UCSD-AML1 (cell line): ENCODE measurements around the gene CTH.
"Not testable (repeated sequence)": the region's sequence is repeated elsewhere in the genome, so short reads cannot be mapped to it uniquely, and the experiment has no call there.

ENCODE experiments used
- DNase-seq: peaks from one replicate; lab custom pipeline; 2025; ENCODE audit not compliant: unreplicated experiment; lab: John Stamatoyannopoulos, UW

The CTH gene

DNA sequence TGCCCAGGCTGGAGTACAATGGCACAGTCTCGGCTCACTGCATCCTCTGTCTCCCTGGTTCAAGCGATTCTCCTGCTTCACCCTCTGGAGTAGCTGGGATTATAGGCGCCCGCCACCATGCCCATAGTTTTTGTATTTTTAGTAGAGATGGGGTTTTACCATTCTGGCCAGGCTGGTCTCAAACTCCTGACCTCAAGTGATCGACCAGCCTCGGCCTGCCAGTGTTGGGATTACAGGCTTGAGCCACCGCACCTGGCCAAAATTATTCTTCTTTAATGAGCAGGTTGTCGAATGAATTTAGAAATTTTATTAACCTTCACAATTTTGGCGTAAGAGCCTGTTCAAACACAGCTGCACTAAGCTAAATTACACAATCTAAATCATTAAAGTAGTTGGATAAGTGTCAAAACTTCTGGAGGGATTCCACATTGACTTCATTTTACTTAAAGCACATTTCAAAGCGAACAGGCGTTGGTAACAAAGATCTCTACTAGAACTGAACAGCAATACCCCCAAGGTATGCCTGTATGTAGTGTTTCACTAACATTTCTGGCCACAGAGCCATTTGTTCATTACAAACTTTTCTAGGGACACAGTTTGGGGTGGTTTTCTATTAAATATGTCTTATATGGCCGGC lies 5.2 kb upstream of the CTH start:
- DNase-seq: no peak

DNA sequence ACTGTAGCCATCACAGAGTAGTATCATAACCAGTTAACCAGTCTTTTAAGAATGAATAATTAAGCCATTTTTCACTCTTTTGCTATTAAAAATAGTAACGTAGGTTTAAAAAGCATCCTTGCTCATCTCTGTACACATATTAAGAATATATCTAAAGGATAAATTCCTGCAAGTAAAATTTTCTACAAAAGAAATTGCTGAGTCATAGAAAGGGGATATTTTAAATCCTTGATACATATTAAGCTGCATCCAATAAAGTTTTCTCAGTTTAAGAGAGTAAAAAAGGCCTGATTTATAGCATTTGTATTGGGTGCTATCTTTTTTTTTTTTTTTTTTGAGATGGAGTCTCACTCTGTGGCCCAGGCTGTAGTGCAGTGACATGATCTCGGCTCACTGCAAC lies 1.9 kb upstream of the CTH start:
- DNase-seq: no peak

DNA sequence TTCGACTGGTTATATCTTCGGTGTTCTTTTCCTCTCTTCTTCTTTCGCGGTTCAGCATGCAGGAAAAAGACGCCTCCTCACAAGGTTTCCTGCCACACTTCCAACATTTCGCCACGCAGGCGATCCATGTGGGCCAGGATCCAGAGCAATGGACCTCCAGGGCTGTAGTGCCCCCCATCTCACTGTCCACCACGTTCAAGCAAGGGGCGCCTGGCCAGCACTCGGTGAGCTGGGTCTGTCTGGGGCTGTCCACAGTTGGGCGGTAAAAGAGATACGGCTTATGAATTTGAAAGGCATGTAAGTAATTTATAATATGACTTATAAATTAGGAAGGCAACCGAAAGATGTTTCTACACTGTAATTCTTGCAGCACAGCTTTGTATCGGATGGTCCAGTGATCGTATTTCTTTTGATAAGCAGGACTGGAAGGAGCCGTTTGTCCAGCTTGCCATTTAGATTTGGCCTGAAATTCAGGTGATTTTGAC lies 334 bp downstream of the CTH start:
- no peak for DNase-seq

DNA sequence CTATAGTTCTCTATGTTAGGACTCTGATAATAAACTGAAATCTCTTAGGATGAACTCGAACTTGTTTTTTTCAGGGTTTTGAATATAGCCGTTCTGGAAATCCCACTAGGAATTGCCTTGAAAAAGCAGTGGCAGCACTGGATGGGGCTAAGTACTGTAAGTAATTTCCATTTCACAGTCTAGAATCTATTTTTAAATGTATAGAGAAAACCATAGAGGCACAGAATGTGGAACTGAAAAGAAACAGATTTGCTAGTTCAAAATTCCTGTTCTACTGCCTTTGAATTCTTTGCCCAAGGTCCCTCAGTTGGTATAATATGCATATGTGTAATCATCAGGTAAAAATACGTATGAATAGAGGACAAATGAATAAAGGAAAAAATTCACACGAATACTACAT lies 4.8 kb downstream of the CTH start:
- no peak for DNase-seq

DNA sequence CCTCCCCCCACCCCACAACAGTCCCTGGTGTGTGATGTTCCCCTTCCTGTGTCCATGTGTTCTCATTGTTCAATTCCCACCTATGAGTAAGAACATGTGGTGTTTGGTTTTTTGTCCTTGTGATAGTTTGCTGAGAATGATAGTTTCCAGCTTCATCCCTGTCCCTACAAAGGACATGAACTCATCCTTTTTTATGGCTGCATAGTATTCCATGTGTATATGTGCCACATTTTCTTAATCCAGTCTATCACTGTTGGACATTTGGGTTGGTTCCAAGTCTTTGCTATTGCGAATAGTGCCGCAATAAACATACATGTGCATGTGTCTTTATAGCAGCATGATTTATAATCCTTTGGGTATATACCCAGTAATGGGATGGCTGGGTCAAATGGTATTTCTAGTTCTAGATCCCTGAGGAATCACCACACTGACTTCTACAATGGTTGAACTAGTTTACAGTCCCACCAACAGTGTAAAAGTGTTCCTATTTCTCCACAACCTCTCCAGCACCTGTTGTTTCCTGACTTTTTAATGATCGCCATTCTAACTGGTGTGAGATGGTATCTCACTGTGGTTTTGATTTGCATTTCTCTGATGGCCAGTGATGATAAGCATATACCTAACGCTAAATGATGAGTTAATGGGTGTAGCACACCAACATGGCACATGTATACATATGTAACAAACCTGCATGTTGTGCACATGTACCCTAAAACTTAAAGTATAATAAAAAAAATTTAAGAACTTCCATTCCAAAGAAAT lies 8.1 kb downstream of the CTH start:
- DNase-seq: not testable (repeated sequence)

DNA sequence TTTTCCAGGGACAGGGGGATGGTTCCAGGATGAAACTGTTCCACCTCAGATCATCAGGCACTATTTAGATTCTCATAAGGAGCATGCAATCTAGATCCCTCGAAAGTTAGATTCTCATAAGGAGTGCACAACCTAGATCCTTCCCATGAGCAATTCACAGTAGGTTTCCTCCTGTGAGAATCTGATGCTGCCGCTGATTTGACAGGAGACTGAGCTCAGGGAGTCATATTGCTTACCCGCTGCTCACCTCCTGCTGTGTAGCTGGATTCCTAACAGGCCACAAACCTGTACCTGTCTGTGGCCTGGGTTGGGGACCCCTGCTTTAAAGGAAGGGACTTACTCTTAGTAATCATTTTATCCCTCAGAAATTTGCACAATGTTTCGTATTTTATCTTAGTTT lies 9.3 kb downstream of the CTH start:
- DNase-seq: no peak

DNA sequence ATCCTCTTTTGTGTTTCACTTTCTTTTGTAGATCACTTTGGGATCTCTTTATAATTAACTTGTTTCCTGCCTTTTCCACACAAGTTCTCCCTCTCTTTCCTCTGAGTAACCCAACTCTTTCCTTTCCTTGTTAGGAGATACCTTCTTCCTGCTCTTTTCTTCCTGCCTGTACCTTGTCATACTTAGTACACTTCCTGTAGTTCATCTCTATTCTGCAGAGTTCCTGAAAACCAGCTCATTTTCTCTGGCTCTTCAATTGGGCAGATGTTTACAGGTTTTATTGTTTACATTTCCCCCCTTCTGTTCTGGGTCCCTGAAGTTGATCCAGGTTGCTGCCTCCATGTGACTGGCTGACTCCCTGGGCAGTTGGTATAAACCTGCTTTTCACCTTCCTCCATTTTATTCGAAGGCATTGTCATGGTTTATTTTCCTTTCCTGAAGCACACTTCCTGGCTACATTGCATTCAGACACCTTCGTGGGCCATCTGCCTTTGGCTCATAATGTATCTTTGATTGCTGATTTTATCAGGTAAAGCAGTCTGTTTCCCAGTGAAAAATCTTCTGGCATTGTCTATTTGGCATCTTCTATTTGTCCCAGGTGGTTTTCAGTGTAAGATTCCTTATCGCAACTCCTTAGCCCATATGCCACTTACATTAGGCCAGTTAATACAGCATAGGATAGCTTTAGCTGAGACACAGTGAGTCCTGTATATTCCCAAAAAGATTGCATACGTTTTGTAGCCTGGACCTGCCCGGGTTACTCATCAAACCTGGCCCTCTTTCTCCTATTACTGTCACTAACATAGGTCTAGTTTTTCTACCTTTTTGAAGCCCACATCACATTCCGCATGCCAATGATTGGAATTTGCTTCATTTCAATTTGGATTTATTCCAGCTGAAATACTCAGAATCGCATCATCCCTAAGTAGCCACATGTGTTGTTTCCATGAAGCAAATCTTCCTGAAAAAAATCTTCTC lies 15.4 kb downstream of the CTH start:
- no peak for DNase-seq

DNA sequence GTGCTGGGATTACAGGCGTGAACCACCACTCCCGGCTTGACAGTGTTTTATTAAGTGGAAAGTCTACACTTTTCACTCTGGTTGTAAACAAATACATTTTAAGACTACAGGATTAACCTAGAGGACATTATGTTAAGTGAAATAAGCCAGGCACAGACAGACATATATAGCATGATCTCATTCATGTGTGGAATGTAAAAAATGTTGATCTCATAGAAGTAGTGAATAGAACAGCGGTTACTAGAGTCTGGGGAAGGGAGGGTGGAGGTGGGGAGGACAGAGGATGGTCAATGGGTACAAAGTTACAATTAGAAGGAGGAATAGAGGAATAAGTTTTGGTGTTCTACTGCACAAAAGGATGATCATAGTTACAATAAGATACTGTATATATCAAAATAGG lies 16.9 kb downstream of the CTH start:
- DNase-seq: no peak

DNA sequence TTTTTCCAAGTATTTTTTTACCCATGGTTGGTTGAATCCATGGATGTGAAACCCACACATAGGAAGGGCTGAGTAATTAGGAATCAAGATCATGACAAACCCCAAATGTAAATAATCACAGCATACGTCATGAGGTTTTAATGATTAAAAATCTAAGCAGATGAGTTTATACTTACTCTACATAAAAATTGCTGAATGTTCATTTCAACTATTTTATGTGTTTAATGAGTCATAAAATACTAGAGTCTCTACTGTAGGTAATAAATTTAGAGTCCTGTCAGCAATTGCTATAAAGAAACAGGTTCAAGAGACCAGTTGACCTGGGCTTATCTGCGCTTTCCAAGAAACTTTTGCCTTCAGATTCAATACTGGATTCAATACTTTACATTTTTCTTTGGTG lies 18.2 kb downstream of the CTH start:
- no peak for DNase-seq

DNA sequence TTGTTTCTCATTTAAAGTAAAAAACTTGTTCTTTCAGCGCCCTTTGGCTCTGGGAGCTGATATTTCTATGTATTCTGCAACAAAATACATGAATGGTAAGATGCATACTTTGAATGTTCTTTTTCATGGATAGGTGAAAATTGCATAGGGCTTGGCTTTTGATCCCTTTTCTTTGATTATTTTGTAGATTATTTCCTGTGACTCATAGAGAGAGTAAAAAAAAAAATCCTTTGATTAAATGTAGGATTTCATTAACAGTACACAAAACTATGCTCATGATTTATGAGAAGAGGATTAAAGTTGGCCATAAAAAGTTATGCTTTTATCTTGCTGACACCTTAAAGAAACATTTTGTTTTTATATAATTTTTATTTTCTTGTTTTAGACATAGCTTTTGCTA lies 18.7 kb downstream of the CTH start:
- DNase-seq: no peak

DNA sequence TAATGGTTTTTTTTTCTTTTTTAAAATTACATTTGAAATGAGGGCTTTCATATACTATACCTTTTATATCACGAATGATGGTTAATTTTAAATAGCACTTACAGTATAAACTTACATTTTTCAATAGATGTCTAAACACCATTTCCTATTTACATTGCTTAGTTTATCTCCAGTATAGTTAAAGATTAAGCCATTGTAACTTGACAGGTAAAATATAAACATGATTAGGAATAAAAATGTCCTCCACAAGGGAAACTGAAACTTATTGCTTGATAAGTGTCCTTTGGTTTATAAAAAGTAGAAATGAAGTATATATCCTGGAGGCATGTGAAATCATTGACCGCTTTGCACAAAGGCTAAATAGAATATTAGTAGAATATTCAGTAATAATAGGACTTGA lies 20.2 kb downstream of the CTH start:
- DNase-seq: no peak

DNA sequence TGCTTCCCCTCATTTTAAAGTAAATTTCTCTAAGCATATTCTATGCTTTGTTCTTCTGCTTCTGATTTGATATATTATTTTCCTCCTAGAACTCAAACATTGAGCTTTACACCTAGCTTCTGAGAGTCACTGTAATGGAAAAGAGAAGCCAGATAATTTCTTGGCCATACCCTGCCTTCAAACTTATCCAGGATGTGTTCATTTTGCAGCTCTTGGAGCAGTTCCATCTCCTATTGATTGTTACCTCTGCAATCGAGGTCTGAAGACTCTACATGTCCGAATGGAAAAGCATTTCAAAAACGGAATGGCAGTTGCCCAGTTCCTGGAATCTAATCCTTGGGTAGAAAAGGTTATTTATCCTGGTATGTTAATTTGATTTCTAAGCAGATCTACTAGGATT lies 20.8 kb downstream of the CTH start:
- DNase-seq: no peak

DNA sequence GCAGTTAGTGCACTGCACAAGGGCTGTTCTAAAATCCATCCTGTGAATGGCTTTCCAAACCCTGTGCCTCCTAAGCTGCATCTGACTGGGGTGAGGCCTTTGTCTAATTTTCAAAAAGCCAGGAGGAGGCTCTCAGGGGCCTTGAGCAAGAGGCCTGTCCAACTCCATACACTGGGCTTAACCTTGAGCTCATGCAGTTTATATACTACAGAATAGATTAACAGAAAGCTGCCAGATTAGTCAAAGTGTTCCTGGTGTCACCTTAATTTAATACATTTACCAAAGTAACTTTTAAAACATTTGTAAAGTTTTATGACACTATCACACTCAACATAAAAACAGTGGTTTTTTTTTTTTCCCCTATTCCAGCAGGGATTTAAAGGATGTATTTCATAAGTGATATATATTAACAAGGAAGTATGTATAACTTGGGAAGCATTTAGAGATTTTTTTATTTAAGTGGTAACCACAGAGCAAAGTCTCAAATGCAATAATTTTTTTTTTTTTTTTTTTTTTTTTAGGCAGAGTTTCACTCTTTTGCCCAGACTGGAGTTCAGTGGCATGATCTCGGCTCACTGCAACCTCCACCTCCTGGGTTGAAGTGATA lies 23.3 kb downstream of the CTH start:
- no peak for DNase-seq

DNA sequence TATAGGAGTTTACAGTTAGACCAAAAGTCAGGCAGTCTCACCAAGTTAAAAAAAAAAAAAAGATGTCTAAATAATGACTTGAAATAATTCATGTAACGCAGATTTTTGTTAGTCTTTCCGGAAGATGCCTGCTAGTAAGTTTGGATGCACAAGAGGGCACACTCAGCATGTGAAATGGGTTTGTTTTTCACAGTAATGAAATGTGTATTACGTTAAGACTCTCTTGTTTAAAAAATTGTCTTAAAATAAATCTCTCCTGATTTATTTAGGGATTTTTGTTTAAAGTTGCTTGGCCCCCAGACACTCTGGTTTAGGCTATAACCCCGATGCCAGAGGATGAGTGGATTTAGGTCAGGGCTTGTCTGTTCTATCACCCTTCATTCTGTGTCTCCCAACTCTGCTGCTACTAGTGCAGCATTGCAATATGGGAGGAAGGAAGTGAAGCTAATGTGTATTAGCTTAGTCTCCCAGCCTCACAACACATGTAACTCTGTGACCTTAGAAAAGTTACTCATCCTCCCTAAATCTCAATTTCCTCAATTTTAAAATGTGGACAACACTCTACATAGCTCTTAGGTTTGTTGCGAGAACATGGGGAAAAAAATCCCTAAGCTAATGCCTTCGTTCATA lies 25.7 kb downstream of the CTH start:
- DNase-seq: no peak

DNA sequence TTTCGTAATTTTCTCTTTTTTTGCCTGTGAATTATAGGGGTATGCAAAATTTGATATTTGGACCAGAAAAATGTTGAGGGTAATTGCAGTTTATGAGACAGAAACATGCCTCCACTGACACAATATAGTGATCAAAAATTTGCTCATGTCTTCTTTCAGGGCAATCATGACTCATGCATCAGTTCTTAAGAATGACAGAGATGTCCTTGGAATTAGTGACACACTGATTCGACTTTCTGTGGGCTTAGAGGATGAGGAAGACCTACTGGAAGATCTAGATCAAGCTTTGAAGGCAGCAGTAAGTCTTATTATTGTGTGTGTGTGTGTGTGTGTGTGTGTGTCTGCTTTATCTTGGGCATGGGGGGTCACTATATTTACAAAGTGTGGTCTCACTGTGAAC lies 27.5 kb downstream of the CTH start:
- DNase-seq: no peak

DNA sequence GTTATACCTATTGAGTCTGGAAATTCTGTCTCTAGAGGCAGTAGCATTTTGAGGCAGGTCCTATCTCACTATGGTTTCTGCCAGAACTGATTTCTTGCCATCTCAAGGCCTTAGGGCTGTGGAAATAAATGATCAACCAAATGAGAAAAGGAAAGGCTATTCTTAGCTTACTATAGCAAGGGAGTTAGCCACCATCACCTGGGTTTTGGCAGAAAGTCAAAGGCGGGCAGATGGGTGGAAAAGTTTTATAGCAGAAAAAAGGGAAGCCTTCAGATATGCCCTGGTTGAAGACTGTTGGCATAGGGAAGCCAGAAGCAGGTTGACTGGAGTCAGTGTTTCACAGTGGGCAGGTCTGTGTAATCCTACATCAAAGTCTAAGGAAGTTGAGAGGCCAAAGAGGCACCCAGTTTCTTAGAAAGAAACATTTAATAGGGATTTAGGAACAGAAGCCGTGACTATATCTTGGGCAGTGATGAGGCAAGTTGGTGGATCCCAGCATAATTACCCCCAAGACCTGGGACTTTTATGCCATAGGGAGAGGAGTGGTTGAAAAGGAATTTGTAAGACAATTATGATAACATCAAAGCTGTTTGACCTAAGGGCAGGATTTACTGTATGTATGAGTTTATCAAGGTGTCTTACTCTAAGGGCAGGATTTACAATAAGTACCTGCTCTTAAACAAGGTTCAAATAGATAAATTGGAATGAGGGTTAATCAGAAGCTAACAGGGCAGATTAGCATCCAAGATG lies 29.7 kb downstream of the CTH start:
- no peak for DNase-seq

DNA sequence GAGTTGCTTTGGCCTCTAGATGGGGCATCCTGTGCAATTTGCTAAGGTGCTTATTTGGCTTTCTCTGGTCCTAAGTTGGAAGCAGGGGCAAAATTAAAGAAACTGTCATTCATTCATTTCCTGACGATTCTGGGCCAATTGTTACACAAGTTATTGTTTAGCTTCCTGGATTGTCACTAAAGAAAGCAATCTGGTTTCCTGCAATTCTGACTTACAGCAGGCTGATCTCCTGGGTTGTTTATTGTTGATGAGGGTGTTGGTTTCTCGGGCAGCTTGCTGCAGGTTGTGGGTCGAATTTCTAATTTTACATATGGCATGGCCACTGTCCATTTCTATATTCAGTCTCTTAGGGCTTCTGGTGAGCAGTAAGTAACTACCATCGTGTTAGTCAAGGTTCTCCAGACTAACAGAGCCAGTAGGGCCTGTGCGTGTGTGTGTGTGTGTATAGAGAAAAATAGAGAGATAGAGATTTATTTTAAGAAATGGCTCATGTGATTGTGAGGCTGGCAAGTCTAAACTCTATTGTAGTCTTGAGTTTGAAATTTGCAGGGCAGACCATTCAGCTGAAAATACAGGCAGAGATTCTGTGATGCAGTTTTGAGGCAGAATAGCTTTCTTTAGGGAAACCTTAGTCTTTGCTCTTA lies 30.4 kb downstream of the CTH start:
- no peak for DNase-seq

DNA sequence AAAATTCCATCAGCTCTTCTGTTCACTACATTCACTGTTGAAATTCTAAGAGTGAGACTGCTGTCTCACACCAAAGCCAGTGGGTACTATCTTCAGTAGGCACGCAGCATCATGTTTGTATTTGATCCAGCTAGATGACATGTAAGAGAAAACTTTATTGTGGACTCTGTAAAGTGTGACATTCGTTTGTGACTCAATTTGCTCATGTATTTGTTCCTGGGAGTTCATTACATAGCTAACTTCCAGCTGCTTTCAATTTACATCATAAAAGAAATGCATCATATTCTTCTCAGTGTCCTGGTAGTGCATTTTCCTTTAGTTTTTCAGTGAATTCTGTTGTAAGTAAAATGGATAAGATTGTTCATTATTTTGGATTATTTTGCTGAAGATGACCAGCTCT lies 31.4 kb downstream of the CTH start:
- DNase-seq: no peak

DNA sequence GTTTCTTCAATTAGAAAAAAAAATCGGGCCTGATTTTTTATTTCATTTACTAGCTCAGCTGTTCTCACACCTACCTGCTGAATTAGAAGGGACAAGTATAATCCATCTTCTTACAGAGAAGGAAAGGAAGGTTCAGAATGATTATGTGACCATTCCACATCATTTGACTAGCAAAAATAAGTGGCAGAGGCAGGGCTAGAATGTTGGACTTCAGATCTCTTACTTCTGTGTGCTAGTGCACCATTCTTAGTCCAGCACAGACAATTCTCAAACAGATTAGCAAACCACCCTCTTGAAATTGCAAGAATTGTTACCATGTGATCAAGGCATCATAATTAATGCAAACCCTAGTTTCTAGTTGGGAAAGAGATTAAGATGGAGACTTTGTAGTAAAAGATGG lies 32.7 kb downstream of the CTH start:
- DNase-seq: no peak

DNA sequence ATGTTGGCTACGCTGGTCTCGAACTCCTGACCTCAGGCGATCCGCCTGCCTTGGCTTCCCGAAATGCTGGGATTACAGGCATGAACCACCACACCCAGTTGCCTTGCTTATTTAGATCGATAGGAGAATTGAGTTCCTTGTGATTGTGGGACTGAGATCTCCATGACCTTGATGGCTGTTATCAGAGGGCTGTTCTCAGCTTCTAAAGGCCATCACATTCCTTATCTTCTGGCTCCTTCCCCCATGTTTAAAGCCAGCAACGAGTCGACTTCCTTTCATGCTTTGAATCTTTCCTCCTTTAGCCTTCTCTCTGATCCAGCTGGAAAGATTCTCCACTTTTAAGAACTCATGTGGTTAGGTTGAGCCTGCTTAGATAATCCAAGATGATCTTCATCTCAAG lies 38.0 kb downstream of the CTH start:
- DNase-seq: no peak
